ENCODE results near the gene CENPM.

- TF ChIP-seq CTCF (IDR thresholded peaks at IDR 0.05) = no peak
- no peak for TF ChIP-seq POLR2A (IDR thresholded peaks at IDR 0.05)
Measured at GRCh38 chr22:41966607-41967240, 19.8 kb upstream of the CENPM start.
